HG02759 (cell line): ENCODE measurements around the gene RCAN1.
"Not testable (repeated sequence)": the region's sequence is repeated elsewhere in the genome, so short reads cannot be mapped to it uniquely, and the experiment has no call there.

Experiments used
- ATAC-seq: cut with Tn5 transposase; IDR thresholded peaks from one replicate; pipeline ENCODE4 v1.9.1; 2021; ENCODE audit warnings: mild to moderate bottlenecking, moderate library complexity; ENCODE audit not compliant: unreplicated experiment

RCAN1 gene

DNA sequence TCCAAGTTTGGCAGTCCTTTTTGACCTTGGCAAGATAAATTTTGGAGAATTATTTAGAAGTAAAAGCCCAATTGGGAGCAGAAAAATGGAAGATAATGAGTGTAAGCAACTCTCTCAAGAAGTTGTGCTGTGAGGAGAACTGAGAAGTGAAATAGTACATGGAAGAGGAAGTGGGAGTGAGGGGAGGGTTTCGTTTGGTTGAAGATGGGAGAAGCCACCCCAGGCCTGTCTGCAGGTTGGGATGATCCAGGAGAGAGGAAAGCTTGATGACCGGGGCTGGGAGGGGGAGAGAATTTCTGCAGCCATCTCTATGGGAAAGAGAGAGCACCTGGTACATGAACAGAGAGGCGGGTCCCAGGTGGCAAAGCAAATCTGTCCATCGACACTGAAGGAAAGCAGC is 8.6 kb upstream of the RCAN1 start:
- no peak for ATAC-seq

DNA sequence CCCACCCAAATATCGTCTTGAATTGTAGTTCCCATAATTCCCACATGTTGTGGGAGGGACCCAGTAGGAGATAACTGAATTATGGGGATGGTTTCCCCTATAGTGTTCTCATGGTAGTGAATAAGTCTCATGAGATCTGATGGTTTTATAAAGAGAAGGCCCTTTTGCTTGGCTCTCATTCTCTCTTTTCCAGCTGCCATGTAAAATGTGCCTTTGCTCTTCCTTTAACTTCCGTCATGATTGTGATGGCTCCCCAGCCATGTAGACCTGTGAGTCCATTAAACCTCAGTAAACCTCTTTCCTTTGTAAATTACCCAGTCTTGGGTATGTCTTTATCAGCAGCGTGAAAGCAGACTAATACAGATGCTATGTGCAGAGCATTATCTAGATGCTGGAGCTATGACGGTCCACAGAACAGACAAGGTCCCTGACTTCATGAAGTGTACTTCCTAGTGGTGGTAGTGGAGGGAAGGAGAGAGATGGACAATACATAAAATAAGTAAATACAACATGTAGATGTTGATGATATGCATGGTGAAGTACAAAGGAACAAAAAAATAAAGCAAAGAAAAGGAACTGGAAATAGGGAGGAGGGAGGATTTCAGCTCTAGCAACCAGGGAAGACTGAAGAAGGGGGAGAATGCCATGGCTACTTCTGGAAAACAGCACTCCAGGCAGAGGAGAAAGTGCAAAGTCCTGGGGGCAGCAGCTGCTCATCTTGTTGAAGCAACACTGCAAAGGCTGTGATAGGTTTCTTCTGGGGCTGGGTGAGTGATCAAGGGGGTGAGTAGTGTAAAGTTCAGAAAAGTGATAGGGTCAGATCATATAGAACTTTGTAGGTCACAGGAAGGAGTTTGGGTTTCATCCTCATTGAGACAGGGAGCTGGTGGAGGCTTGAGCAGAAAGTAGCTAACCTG is 6.8 kb upstream of the RCAN1 start:
- ATAC-seq: no peak

GRCh38 chr21:34619841-34620665 is 5.1 kb upstream of the RCAN1 start:
- no peak for ATAC-seq

GRCh38 chr21:34618941-34619340 is 4.0 kb upstream of the RCAN1 start:
- no peak for ATAC-seq

DNA sequence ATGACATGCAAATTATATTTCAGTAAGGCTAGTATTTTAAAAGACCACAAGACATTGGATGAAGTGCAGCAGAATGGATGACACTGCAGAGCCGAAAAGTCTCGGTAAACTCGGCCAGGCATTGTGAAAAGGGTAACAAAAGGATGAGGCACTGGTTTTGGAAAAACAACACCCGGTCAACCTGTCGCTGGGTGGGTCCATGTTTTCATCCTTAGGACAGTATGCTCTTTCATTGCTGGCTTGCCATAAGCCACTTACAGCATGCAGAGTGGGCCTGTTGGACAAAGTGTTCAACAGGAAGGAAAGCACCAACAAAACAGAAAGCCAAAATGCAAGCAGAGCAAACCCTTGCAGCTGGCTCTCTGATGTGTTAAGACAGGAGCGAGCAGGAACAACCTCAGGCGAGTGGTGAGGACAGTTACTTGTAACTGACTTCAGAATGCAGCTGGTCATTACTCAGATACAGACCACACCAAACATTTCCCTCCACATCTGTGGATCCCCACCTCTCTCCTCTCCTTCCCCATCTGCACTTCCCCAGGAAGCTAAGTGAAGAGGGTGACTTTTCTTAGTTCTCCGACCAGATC is 2.9 kb upstream of the RCAN1 start:
- no peak for ATAC-seq

- ATAC-seq: no peak
Measured at GRCh38 chr21:34615487-34615814, 538 bp upstream of the RCAN1 start.

DNA sequence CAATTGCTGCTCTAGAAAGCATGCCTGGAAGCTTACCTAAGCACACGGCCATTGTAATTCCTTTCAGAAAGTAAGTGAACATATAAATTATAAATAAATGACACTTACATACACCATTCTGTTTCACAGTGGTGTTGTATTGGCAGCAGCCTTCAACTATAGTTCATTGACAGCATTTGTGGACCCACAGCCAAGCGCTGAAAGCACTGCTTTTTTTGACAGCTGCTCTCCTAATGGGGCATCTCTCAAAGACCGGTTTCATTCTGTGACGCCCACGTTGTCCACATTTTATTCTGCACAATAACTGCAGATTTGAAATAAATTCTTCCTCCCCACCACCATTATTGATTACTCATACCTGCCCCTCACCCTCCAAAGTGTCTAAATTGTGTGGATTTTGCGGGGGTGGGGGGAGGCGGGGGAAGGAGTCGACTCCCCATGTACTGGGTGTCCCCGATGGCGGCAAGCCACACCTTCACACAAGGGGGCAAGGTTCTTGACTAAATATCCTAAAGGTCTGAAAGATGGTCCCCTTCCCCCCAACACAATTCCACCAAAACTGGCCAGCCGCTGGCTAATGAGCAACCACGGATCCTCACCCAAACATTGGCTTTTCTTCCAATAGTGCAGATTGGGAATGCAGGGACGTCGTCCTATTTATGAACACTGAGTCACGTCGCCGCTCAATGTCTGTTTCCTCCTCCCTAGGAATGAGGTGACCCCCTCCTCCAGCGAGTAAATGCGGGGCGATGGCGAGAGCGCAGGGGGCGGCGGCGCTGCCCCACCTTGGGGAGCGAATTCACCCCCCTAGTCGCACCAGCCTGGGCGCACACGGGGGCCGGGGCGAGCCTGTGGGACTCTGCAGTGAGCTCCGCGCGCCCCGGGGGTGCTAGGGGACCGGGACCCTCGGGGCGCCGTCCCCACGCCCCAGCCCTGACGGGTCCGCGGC is 960 bp downstream of the RCAN1 start:
- ATAC-seq: no peak

DNA sequence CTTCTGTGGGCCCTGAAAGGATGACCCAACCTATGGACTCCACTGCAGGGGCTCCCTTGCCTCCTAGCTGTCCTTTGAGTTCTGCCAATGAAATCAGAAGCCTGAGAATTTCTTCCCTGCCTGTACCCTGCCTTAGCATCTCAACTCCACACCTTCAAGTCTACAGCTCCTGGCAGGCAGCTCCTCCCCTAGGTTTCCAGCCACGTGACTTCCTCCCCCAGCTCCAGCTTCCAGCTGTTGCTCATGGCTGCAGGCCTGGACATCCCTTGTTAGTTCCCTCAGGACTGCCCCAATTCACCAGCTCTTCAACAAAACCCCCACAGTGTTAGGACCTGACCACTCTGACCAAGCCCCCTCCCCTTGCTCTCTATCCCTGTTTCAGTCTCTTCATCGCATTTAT is 2.4 kb downstream of the RCAN1 start:
- no peak for ATAC-seq

GRCh38 chr21:34612056-34612455 is 2.9 kb downstream of the RCAN1 start:
- ATAC-seq: no peak

DNA sequence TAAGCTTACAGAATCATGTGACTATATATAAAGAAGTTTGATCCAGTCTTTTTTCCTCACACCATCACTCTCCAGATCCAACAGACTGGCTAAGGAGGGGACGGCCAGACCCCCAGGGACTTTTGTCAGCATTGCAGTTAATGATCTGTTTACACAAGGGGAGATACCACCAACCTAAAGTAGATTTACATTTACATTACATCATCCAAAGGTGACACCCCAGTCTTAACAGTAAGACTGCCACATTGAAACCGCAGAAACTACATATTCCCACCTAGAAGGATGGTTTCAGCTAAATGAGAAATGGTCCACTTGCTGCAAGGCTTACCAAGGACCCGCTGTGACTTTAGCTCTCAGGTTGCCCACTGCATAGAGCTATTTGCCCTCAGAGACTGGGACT is 3.4 kb downstream of the RCAN1 start:
- ATAC-seq: no peak

- ATAC-seq: no peak
Measured at GRCh38 chr21:34609933-34610549, 4.9 kb downstream of the RCAN1 start.

GRCh38 chr21:34609244-34609932 is 5.5 kb downstream of the RCAN1 start:
- ATAC-seq: no peak

GRCh38 chr21:34607376-34607775 is 7.5 kb downstream of the RCAN1 start:
- ATAC-seq: not testable (repeated sequence)

DNA sequence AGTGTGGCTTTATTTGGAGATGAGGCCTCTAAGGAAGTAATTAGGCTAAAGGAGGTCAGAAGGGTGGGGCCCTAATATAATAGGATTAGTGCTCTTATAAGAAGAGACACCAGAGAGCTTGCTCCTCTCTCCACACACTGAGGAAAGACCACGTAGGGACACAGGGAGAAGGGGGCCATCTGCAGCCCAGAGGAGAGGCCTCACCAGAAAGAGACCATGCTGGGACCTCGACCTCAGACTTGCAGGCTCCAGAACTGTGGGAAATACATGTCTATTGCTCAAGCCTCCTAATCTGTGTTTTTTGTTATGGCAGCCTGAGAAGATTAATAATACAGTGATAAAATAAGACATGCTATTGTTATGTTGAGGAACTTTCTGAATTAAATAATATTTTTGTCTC is 8.3 kb downstream of the RCAN1 start:
- ATAC-seq: no peak

GRCh38 chr21:34606051-34606450 is 8.9 kb downstream of the RCAN1 start:
- ATAC-seq: no peak

GRCh38 chr21:34604956-34605355 is 10.0 kb downstream of the RCAN1 start:
- ATAC-seq: not testable (repeated sequence)

DNA sequence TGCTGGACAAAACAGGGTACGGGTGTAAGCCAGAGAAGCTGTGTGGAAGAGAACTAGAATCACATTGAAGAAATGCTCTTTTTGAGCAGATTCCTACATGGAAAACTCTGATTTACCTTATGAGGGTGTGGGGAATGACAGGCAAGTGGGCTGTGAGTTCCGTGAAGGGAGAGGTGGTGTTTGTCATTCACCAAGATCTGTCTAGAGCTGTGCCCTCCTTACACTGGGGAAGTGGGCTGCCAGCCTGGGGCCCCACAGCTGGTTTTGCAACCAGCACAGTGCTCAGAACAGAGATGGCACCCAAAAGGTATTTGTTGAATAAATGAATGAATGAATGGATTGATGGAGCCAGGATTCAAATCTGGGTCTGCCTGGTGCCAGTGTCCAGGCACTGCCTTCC is 10.4 kb downstream of the RCAN1 start:
- ATAC-seq: no peak

DNA sequence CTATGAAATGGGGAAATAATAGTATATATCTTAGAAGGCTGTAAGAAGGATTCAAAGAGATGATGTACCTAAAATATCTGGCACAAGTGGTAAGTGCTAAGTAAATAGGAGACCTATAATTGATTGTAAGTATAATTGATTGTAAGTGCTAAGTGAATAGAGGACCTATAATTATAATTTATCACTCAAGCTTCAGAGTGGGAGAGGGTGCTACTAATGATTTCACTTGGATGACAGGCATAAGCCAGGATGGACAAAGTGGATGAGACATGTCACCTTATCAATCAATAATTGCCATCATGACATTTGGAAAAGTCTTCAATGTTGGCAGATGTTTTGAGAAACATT is 11.2 kb downstream of the RCAN1 start:
- no peak for ATAC-seq

DNA sequence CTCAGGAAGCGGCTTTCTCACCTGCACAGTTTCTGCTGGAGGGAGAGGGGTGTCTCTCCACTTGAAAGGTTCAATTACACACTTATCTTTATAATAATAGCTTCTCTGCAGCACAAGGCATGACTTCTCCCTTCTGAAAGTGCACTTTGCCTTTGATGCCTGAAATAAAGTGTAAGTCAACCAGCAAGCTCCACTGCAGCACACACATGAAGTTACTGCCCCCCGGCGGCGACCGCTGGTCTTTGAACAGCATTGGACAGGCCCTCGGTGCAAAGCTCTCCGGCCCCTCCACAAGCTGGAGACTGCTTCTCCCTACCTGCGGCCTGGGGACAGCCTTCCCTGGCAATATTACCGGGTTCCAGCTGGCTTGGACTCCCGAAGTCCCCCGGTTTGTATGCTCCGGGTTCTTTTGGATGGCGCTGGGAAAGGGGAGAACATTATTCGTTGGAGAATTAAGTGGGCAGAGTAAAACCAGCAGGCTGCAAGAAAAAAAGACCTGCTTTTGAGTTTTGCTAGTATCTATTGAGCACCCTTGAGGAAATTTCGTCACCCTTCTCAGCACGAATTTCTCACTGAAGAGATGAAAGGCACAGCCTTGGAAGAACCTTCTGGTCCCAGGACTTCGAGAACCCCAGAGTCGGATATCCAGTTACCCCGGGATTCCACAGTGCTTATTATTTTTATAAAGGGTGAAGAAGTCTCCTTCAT is 11.8 kb downstream of the RCAN1 start:
- ATAC-seq: peak; percentile 73
